Keratinocyte (primary cell): ENCODE results near the gene TIGIT. TPM values are rescaled to one million over a fixed set of nuclear protein-coding genes. Genes with fewer than 3 reads are reported as not detected.

Source experiments
- DNase-seq: peaks from one replicate; pipeline ENCODE4 v3.0.0-alpha.2; 2011; ENCODE audit warnings: low read depth, missing footprints, low spot score
- FAIRE-seq: peaks from 2 replicates; lab custom pipeline; 2011; peaks lifted over from hg19 to GRCh38; lab: Jason Lieb, UNC
- H2AFZ ChIP-seq: 2 replicates; pipeline ENCODE4 v1.6.0; 2012; ENCODE audit warnings: low read length, control low read depth, inconsistent platforms; ENCODE audit not compliant: control insufficient read depth
- H3K27ac ChIP-seq: 2 replicates; pipeline ENCODE4 v1.5.1; 2011; ENCODE audit warnings: low read length; ENCODE audit not compliant: control insufficient read depth, insufficient read depth
- H3K27me3 ChIP-seq: 3 replicates; pipeline ENCODE4 v1.6.0; 2011; ENCODE audit warnings: low read length; ENCODE audit not compliant: control insufficient read depth, insufficient read depth; ENCODE audit errors: extremely low read depth
- H3K36me3 ChIP-seq, 2 experiments: 2 replicates in 1 of 2; 3 replicates in 1 of 2; pipeline ENCODE4 v1.5.1; 2011; ENCODE audit warnings: low read length in 2 of 2, mild to moderate bottlenecking in 1 of 2; ENCODE audit not compliant: control insufficient read depth in 2 of 2, insufficient read depth in 2 of 2; ENCODE audit errors: extremely low read depth in 1 of 2
- H3K4me1 ChIP-seq: 3 replicates; pipeline ENCODE4 v1.5.1; 2011; ENCODE audit warnings: low read length; ENCODE audit not compliant: control insufficient read depth, insufficient read depth; ENCODE audit errors: extremely low read depth
- H3K4me2 ChIP-seq: 3 replicates; pipeline ENCODE4 v1.6.0; 2011; ENCODE audit warnings: low read depth, low read length; ENCODE audit not compliant: control insufficient read depth, insufficient read depth; ENCODE audit errors: extremely low read depth
- H3K4me3 ChIP-seq, 3 experiments: fragments of 200-600 bp in 1 of 3; sonication (generic) in 1 of 3; 2 replicates in 2 of 3; 3 replicates in 1 of 3; pipeline ENCODE4 v1.5.1; 2011 to 2016; ENCODE audit warnings: low read length in 3 of 3, mild to moderate bottlenecking in 3 of 3, control low read depth in 2 of 3, inconsistent platforms in 1 of 3, low read depth in 1 of 3, mixed read lengths in 1 of 3, mixed run types in 1 of 3, moderate library complexity in 1 of 3; ENCODE audit not compliant: control insufficient read depth in 2 of 3, insufficient read depth in 2 of 3; ENCODE audit errors: extremely low read depth in 1 of 3
- H3K79me2 ChIP-seq: 2 replicates; pipeline ENCODE4 v1.6.0; 2012; ENCODE audit warnings: low read length; ENCODE audit not compliant: control insufficient read depth, insufficient read depth
- H3K9ac ChIP-seq: 3 replicates; pipeline ENCODE4 v1.6.0; 2011; ENCODE audit warnings: low read length; ENCODE audit not compliant: control insufficient read depth, insufficient read depth; ENCODE audit errors: extremely low read depth
- H3K9me1 ChIP-seq: 3 replicates; pipeline ENCODE4 v1.6.0; 2011; ENCODE audit warnings: low read length; ENCODE audit not compliant: control insufficient read depth, insufficient read depth; ENCODE audit errors: extremely low read depth
- H3K9me3 ChIP-seq: 2 replicates; pipeline ENCODE4 v1.5.1; 2012; ENCODE audit warnings: low read depth, low read length; ENCODE audit not compliant: control insufficient read depth
- H4K20me1 ChIP-seq: 3 replicates; pipeline ENCODE4 v1.6.0; 2011; ENCODE audit warnings: low read length; ENCODE audit not compliant: control insufficient read depth, insufficient read depth; ENCODE audit errors: extremely low read depth
- EZH2 ChIP-seq: IDR thresholded peaks from one replicate; pipeline ENCODE4 v1.6.1; 2012; ENCODE audit warnings: inconsistent platforms, mild to moderate bottlenecking, low read length, moderate library complexity
- dilution Hi-C: fragments of 300-500 bp; cut with MboI; formaldehyde crosslinking; loops from one replicate; pipeline ENCODE4 v1.7.0; 2020; ENCODE audit warnings: low sequenced_read_pairs; ENCODE audit not compliant: extremely low pct_ligation_motif_present
- polyA plus RNA-seq, 5 experiments: library from polyadenylated mRNA; depleted of rRNA in 3 of 5; stranded (reverse) in 3 of 5; stranded (forward) in 1 of 5; unstranded in 1 of 5; fragments of >200 nt; gene quantifications; 1 replicate in 1 of 5; 2 replicates in 3 of 5; 3 replicates in 1 of 5; pipeline versions ENCODE4 v1.2.1 to v1.2.3, GENCODE V29; 2011 to 2012; ENCODE audit warnings: missing spikeins in 2 of 5, low read depth in 1 of 5, low replicate concordance in 1 of 5
- TF ChIP-seq, protein P1 (sequence below), 3 experiments: IDR thresholded peaks in 1 of 3; conservative IDR thresholded peaks in 1 of 3; optimal IDR thresholded peaks in 1 of 3; 2 replicates in 2 of 3; 3 replicates in 1 of 3; pipeline versions ENCODE3 to v1.5.1; 2011; ENCODE audit warnings: low read length in 3 of 3, mild to moderate bottlenecking in 3 of 3, moderate library complexity in 2 of 3, control low read depth in 1 of 3, inconsistent platforms in 1 of 3; ENCODE audit not compliant: insufficient read depth in 2 of 3; ENCODE audit errors: extremely low read depth in 1 of 3

The TIGIT gene
- polyA plus RNA-seq, 1 donor (not counting 4 experiments of a cell fraction or from before 2014, with no cell fraction given), result not detected

DNA sequence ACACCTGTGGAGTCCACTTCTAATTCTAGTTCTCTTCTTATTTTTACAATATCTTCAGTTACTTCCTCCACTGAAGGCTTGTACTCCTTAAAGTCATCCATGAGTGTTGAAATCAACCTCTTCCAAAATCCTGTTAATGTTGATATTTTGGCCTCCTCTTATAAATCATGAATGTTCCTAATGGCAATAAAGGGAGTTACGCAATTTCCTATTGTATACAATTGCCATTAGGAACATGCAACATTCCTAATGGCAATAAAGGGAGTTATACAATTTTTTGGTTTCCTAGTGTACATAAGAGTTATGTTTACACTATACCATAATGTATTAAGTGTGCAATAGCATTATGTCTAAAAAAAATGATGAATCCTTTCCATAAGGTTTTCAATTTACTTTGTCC, 9.2 kb upstream of the TIGIT start:
- dilution Hi-C loops, result no loop called here
- H3K36me3 ChIP-seq, result no peaks in the 10 kb centered on the region
- no peaks in the 10 kb centered on the region for H3K4me1 ChIP-seq
- no peak overlapping the region for H3K4me2 ChIP-seq
- no peak overlapping the region for H3K9ac ChIP-seq
- TF ChIP-seq, protein P1, sequence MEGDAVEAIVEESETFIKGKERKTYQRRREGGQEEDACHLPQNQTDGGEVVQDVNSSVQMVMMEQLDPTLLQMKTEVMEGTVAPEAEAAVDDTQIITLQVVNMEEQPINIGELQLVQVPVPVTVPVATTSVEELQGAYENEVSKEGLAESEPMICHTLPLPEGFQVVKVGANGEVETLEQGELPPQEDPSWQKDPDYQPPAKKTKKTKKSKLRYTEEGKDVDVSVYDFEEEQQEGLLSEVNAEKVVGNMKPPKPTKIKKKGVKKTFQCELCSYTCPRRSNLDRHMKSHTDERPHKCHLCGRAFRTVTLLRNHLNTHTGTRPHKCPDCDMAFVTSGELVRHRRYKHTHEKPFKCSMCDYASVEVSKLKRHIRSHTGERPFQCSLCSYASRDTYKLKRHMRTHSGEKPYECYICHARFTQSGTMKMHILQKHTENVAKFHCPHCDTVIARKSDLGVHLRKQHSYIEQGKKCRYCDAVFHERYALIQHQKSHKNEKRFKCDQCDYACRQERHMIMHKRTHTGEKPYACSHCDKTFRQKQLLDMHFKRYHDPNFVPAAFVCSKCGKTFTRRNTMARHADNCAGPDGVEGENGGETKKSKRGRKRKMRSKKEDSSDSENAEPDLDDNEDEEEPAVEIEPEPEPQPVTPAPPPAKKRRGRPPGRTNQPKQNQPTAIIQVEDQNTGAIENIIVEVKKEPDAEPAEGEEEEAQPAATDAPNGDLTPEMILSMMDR (optimal IDR thresholded peaks at IDR 0.05 in 1 of 3, IDR thresholded peaks at IDR 0.05 in 1 of 3, conservative IDR thresholded peaks at IDR 0.05 in 1 of 3; ENCODE audit: extremely low read depth in 1 of 3, insufficient read depth in 2 of 3, low read length in 3 of 3), result no peak
- TF ChIP-seq EZH2, result no peak
- H4K20me1 ChIP-seq, result no peaks in the 10 kb centered on the region
- H3K4me3 ChIP-seq, result no peak overlapping the region
- DNase-seq, result no peak
- no peak overlapping the region for H2AFZ ChIP-seq
- H3K27ac ChIP-seq, result no peak overlapping the region
- no peaks in the 10 kb centered on the region for H3K9me1 ChIP-seq
- no peak for FAIRE-seq
- no peaks in the 10 kb centered on the region for H3K27me3 ChIP-seq
- H3K9me3 ChIP-seq, result no peaks in the 10 kb centered on the region
- no peaks in the 10 kb centered on the region for H3K79me2 ChIP-seq

DNA sequence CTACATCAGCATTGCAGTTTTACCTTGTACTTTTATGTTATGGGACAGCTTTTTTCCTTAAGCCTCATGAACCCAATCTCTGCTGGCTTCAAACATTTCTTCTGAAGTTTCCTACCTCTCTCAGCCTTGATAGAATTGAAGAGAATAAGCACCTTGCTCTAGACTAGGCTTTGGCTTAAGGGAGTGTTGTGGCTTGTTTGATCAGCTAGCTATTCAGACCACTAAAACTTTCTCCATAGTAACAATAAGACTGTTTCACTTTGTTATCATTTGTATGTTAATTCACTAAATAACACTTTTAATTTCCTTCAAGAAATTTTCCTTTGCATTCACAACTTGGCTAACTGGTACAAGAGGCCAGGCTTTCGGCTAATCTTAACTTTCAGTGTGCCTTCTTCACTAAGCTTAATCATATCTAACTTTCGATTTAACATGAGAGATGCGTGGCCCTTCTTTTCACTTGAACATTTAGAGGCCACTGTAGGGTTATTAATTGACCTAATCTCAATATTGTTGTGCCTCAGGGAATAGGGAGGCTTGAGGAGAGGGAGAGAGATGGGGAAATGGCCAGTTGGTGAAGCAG, 8.1 kb upstream of the TIGIT start:
- no peak overlapping the region for H3K27ac ChIP-seq
- no peak overlapping the region for H3K9ac ChIP-seq
- DNase-seq (no peak), FAIRE-seq (no peak)
- no peaks in the 10 kb centered on the region for H3K79me2 ChIP-seq
- no peak overlapping the region for H2AFZ ChIP-seq
- no peak overlapping the region for H3K4me3 ChIP-seq
- no peaks in the 10 kb centered on the region for H3K4me1 ChIP-seq
- no peaks in the 10 kb centered on the region for H3K9me3 ChIP-seq
- H3K4me2 ChIP-seq, result no peak overlapping the region
- H4K20me1 ChIP-seq, result no peaks in the 10 kb centered on the region
- no peaks in the 10 kb centered on the region for H3K36me3 ChIP-seq
- no peaks in the 10 kb centered on the region for H3K27me3 ChIP-seq
- dilution Hi-C loops, result no loop called here
- no peaks in the 10 kb centered on the region for H3K9me1 ChIP-seq
- no peak for TF ChIP-seq EZH2
- TF ChIP-seq, protein P1 (optimal IDR thresholded peaks at IDR 0.05 in 1 of 3, IDR thresholded peaks at IDR 0.05 in 1 of 3, conservative IDR thresholded peaks at IDR 0.05 in 1 of 3; ENCODE audit: extremely low read depth in 1 of 3, insufficient read depth in 2 of 3, low read length in 3 of 3), result no peak
